A549 treated with DMSO at 1 μM for 4 hours (cell line): Measurements from ENCODE around the gene WFIKKN1. TPM values are rescaled to one million over a fixed set of nuclear protein-coding genes. Genes with fewer than 3 reads are reported as not detected.

Source experiments
- total RNA-seq: library from RNA; stranded (reverse); fragments of 200-300 nt; extraction: Qiagen RNA extraction; gene quantifications from 5 replicates; pipeline ENCODE4 v1.2.3, GENCODE V29; 2022; ENCODE audit warnings: low read depth

WFIKKN1 gene
- total RNA-seq: 0.13 to 0.23 TPM (median 0.16 TPM) in 5 replicates

GRCh38 chr16:630815-631405 is at the start of gene WFIKKN1:
TSS of gene WFIKKN1 (plus strand) at chr16:630985. CDS start at chr16:631254, 269 bp downstream.

GRCh38 chr16:589658-590187 is 41.1 kb upstream of the WFIKKN1 start, which contains the start of gene RAB40C:
TSS of gene RAB40C (plus strand) at chr16:590066. CDS start at chr16:590292, 226 bp downstream.

GRCh38 chr16:636206-637080 is 5.7 kb downstream of the WFIKKN1 start, which contains the start of gene METTL26:
TSS of gene METTL26 (minus strand) at chr16:636305. CDS start at chr16:636290, 15 bp downstream.

GRCh38 chr16:641326-642188 is 10.8 kb downstream of the WFIKKN1 start, which contains the start of gene MCRIP2:
TSS of gene MCRIP2 (plus strand) at chr16:641828. CDS start at chr16:641992, 164 bp downstream.

GRCh38 chr16:648781-649589 is 18.2 kb downstream of the WFIKKN1 start, which contains the start of gene WDR90:
TSS of gene WDR90 (plus strand) at chr16:649365. CDS start at chr16:649417, 52 bp downstream.

GRCh38 chr16:667780-668518 is 37.2 kb downstream of the WFIKKN1 start, which contains the start of gene RHOT2:
TSS of gene RHOT2 (plus strand) at chr16:668132. CDS start at chr16:668200, 68 bp downstream.

GRCh38 chr16:674968-675883 is 44.4 kb downstream of the WFIKKN1 start, which contains the start of gene RHBDL1:
TSS of gene RHBDL1 (plus strand) at chr16:675671. CDS start at chr16:675791, 120 bp downstream.

GRCh38 chr16:679814-680624 is 49.2 kb downstream of the WFIKKN1 start, which contains the start of gene STUB1:
TSS of gene STUB1 (plus strand) at chr16:680410. CDS start at chr16:680526, 116 bp downstream.

Other genes with a start within 250 kb of the WFIKKN1 start
- gene PGAP6, start 249.0 kb upstream of the WFIKKN1 start, total RNA-seq: 25.3 to 40.1 TPM (median 34.7 TPM) in 5 replicates
- 293 to 451 TPM (median 381 TPM) in 5 replicates for gene NME4, start 233.8 kb upstream of the WFIKKN1 start, total RNA-seq
- 23.0 to 28.9 TPM (median 24.7 TPM) in 5 replicates for gene DECR2, start 229.1 kb upstream of the WFIKKN1 start, total RNA-seq
- 20.0 to 23.1 TPM (median 21.7 TPM) in 5 replicates for gene RAB11FIP3, start 205.3 kb upstream of the WFIKKN1 start, total RNA-seq
- gene CAPN15, start 103.3 kb upstream of the WFIKKN1 start, total RNA-seq: 53.0 to 84.9 TPM (median 71.0 TPM) in 5 replicates
- 0.05 to 0.17 TPM (median 0.09 TPM) in 5 replicates for gene PRR35, start 70.6 kb upstream of the WFIKKN1 start, total RNA-seq
- gene NHLRC4, start 64.0 kb upstream of the WFIKKN1 start, total RNA-seq: 0.15 to 0.30 TPM (median 0.21 TPM) in 5 replicates
- gene PIGQ, start 61.0 kb upstream of the WFIKKN1 start, total RNA-seq: 30.3 to 41.5 TPM (median 38.5 TPM) in 5 replicates
- gene RAB40C, start 40.9 kb upstream of the WFIKKN1 start, total RNA-seq: 12.6 to 20.4 TPM (median 17.2 TPM) in 5 replicates
- gene METTL26, start 5.3 kb downstream of the WFIKKN1 start, total RNA-seq: 85.8 to 135 TPM (median 124 TPM) in 5 replicates
- gene MCRIP2, start 10.8 kb downstream of the WFIKKN1 start, total RNA-seq: 25.3 to 44.8 TPM (median 38.3 TPM) in 5 replicates
- gene WDR90, start 18.4 kb downstream of the WFIKKN1 start, total RNA-seq: 17.8 to 36.9 TPM (median 28.9 TPM) in 5 replicates
- 64.2 to 95.4 TPM (median 87.5 TPM) in 5 replicates for gene RHOT2, start 37.1 kb downstream of the WFIKKN1 start, total RNA-seq
- 0.75 to 1.6 TPM (median 1.4 TPM) in 5 replicates for gene RHBDL1, start 44.7 kb downstream of the WFIKKN1 start, total RNA-seq
- gene STUB1, start 49.4 kb downstream of the WFIKKN1 start, total RNA-seq: 91.8 to 121 TPM (median 114 TPM) in 5 replicates
- 67.9 to 83.7 TPM (median 77.0 TPM) in 5 replicates for gene JMJD8, start 53.3 kb downstream of the WFIKKN1 start, total RNA-seq
- 4.7 to 6.4 TPM (median 6.0 TPM) in 5 replicates for gene WDR24, start 59.4 kb downstream of the WFIKKN1 start, total RNA-seq
- 1.5 to 2.9 TPM (median 2.5 TPM) in 5 replicates for gene FBXL16, start 74.8 kb downstream of the WFIKKN1 start, total RNA-seq
- 79.7 to 194 TPM (median 166 TPM) in 5 replicates for gene METRN, start 84.1 kb downstream of the WFIKKN1 start, total RNA-seq
- gene ANTKMT, start 90.2 kb downstream of the WFIKKN1 start, total RNA-seq: 26.6 to 61.4 TPM (median 50.6 TPM) in 5 replicates
- 3.6 to 6.4 TPM (median 5.5 TPM) in 5 replicates for gene CCDC78, start 95.5 kb downstream of the WFIKKN1 start, total RNA-seq
- 15.6 to 20.5 TPM (median 17.4 TPM) in 5 replicates for gene HAGHL, start 96.1 kb downstream of the WFIKKN1 start, total RNA-seq
- gene CIAO3, start 110.0 kb downstream of the WFIKKN1 start, total RNA-seq: 18.9 to 25.8 TPM (median 23.7 TPM) in 5 replicates
- gene MSLN, start 129.7 kb downstream of the WFIKKN1 start, total RNA-seq: 2.1 to 2.5 TPM (median 2.2 TPM) in 5 replicates
- gene RPUSD1, start 157.4 kb downstream of the WFIKKN1 start, total RNA-seq: 34.1 to 56.4 TPM (median 47.4 TPM) in 5 replicates
- gene CHTF18, start 157.6 kb downstream of the WFIKKN1 start, total RNA-seq: 13.3 to 26.7 TPM (median 24.8 TPM) in 5 replicates
- not detected in 5 replicates for gene GNG13, start 169.7 kb downstream of the WFIKKN1 start, total RNA-seq